B cell (primary cell): ENCODE data around the gene CERS5. TPM values are rescaled to one million over a fixed set of nuclear protein-coding genes. Genes with fewer than 3 reads are reported as not detected.

Source experiments
- ATAC-seq: fragments of 200-7000 bp; cut with Tn5 transposase; one replicate; pipeline ENCODE4 v1.10.0; 2021; ENCODE audit warnings: low read depth, mild to moderate bottlenecking, moderate number of reproducible peaks, moderate library complexity
- CTCF ChIA-PET: fragments of 350-600 bp; sonication (Branson Sonifier 250); formaldehyde crosslinking; loops from one replicate; lab custom pipeline; 2021; ENCODE audit warnings: antibody characterized with exemption, inconsistent platforms; lab: Charles Lee
- POLR2A ChIA-PET: fragments of 350-600 bp; sonication (Branson Sonifier 250); formaldehyde crosslinking; loops from one replicate; lab custom pipeline; 2021; ENCODE audit warnings: antibody characterized with exemption; lab: Charles Lee
- DNase-seq: peaks from one replicate; pipeline ENCODE4 v3.0.0; 2013
- H2AFZ ChIP-seq: 2 replicates; pipeline ENCODE4 v1.6.1; 2012; ENCODE audit warnings: mild to moderate bottlenecking, low read depth, low read length; ENCODE audit not compliant: insufficient read depth, poor library complexity, severe bottlenecking
- H3K27ac ChIP-seq, 2 donors: 1 replicate in 1 of 2; 2 replicates in 1 of 2; pipeline ENCODE4 v1.5.1; 2012 to 2013; ENCODE audit warnings: low read length in 2 of 2, mild to moderate bottlenecking in 2 of 2, moderate library complexity in 1 of 2
- H3K27me3 ChIP-seq, 4 experiments: fragments of 200-600 bp in 1 of 4; sonication (generic) in 1 of 4; replicated peaks in 1 of 4; 1 replicate in 2 of 4; 2 replicates in 2 of 4; pipeline versions ENCODE4 v1.6.1 to v1.7.0; 2013 to 2016; ENCODE audit warnings: low read length in 3 of 4, mild to moderate bottlenecking in 2 of 4, mixed read lengths in 1 of 4, moderate library complexity in 1 of 4; ENCODE audit not compliant: insufficient read depth in 4 of 4, control insufficient read depth in 3 of 4; ENCODE audit errors: control extremely low read depth in 1 of 4
- H3K36me3 ChIP-seq, 2 experiments: replicated peaks in 1 of 2; 1 replicate in 1 of 2; 2 replicates in 1 of 2; pipeline versions ENCODE4 v1.6.1 to v1.7.1; 2013; ENCODE audit warnings: low read length in 1 of 2; ENCODE audit not compliant: insufficient read depth in 2 of 2, control insufficient read depth in 1 of 2; ENCODE audit errors: control extremely low read depth in 1 of 2, extremely low read depth in 1 of 2
- H3K4me1 ChIP-seq, 2 donors: fragments of 200-600 bp in 1 of 2; sonication (generic) in 1 of 2; 1 replicate in 1 of 2; 2 replicates in 1 of 2; pipeline versions ENCODE4 v1.5.1 to v1.6.1; 2013 to 2017; ENCODE audit warnings: low read length in 2 of 2; ENCODE audit not compliant: control insufficient read depth in 2 of 2, insufficient read depth in 2 of 2
- H3K4me2 ChIP-seq: replicated peaks from 2 replicates; pipeline ENCODE3; 2012; ENCODE audit warnings: mild to moderate bottlenecking, low read depth, low read length; ENCODE audit not compliant: poor library complexity, severe bottlenecking
- H3K4me3 ChIP-seq, 5 experiments: fragments of 200-600 bp in 1 of 5; sonication (generic) in 1 of 5; 1 replicate in 3 of 5; 2 replicates in 2 of 5; pipeline versions ENCODE4 v1.5.1 to v1.7.0; 2011 to 2016; ENCODE audit warnings: low read length in 4 of 5, mild to moderate bottlenecking in 4 of 5, low read depth in 2 of 5, control low read depth in 1 of 5, moderate library complexity in 1 of 5; ENCODE audit not compliant: insufficient read depth in 1 of 5; ENCODE audit errors: control extremely low read depth in 1 of 5, extremely low read depth in 1 of 5
- H3K79me2 ChIP-seq: fragments of 200-600 bp; sonication (generic); one replicate; pipeline ENCODE4 v1.6.0; 2016; ENCODE audit warnings: low read length; ENCODE audit not compliant: control insufficient read depth, insufficient read depth
- H3K9ac ChIP-seq: fragments of 200-600 bp; sonication (generic); 2 replicates; pipeline ENCODE4 v1.6.1; 2017; ENCODE audit warnings: mild to moderate bottlenecking, low read length, moderate library complexity
- H3K9me3 ChIP-seq, 3 donors: one replicate each; pipeline versions ENCODE4 v1.6.1 to v1.7.1; 2013; ENCODE audit warnings: low read length in 2 of 3; ENCODE audit not compliant: control insufficient read depth in 2 of 3, insufficient read depth in 1 of 3; ENCODE audit errors: control extremely low read depth in 1 of 3
- H4K20me1 ChIP-seq: 2 replicates; pipeline ENCODE4 v1.6.0; 2012; ENCODE audit warnings: mild to moderate bottlenecking, low read length; ENCODE audit not compliant: insufficient read depth, control insufficient read depth, poor library complexity, severe bottlenecking
- H3K27ac Mint-ChIP-seq: one replicate; pipeline ENCODE4 v1.8.0; 2021; ENCODE audit warnings: mixed read lengths
- H3K27me3 Mint-ChIP-seq: one replicate; pipeline ENCODE4 v1.8.0; 2021; ENCODE audit warnings: mixed read lengths
- H3K4me1 Mint-ChIP-seq: one replicate; pipeline ENCODE4 v1.8.0; 2021; ENCODE audit warnings: mixed read lengths
- H3K4me3 Mint-ChIP-seq: one replicate; pipeline ENCODE4 v1.8.0; 2021; ENCODE audit warnings: mixed read lengths
- H3K9me3 Mint-ChIP-seq: one replicate; pipeline ENCODE4 v1.8.0; 2022; ENCODE audit warnings: mixed read lengths; ENCODE audit not compliant: insufficient read depth
- CTCF ChIP-seq: fragments of 200-600 bp; IDR thresholded peaks from one replicate; pipeline ENCODE4 v1.8.0; 2022; ENCODE audit warnings: antibody characterized with exemption, mild to moderate bottlenecking
- EZH2 ChIP-seq: IDR thresholded peaks from 2 replicates; pipeline ENCODE4 v1.6.1; 2012; ENCODE audit warnings: borderline replicate concordance, low read depth, mild to moderate bottlenecking, moderate library complexity, low read length; ENCODE audit not compliant: insufficient read depth, poor library complexity, severe bottlenecking
- WGBS: methylation state at CpG from one replicate; pipeline ENCODE4 v1.1.5; 2013; ENCODE audit warnings: missing lambda C conversion rate; ENCODE audit not compliant: insufficient coverage; 5-methylcytosine and 5-hydroxymethylcytosine counted together
- intact Hi-C: fragments of 100-400 bp; cut with micrococcal nuclease; formaldehyde crosslinking; loops from one replicate; pipeline ENCODE4 v1.10.0; 2022
- polyA plus RNA-seq: library from polyadenylated mRNA; depleted of rRNA; stranded (reverse); fragments of >200 nt; gene quantifications from 2 replicates; pipeline ENCODE4 v1.2.3, GENCODE V29; 2012
- total RNA-seq, 2 donors: library from RNA; stranded (reverse); fragments of 120-200 nt in 1 of 2; gene quantifications; 1 replicate in 1 of 2; 2 replicates in 1 of 2; pipeline versions ENCODE4 v1.2.3 to v1.2.4, GENCODE V29; 2013 to 2022

CERS5 gene
- total and polyA plus RNA-seq, 2 donors (not counting 1 experiment from before 2014, with no cell fraction given), result 32.3 to 72.0 TPM

- Histone ChIP-seq H3K36me3 (no peaks in the 10 kb centered on the region), H2AFZ (no peak overlapping the region), H4K20me1 (no peaks in the 10 kb centered on the region), H3K4me1 (peaks cover 10 to 14% of the 10 kb centered on the region in 2 donors), H3K27me3 (no peaks in the 10 kb centered on the region), H3K4me2 (no peak overlapping the region), H3K27ac (no peak overlapping the region), H3K9ac (no peak overlapping the region), H3K4me3 (no peak overlapping the region), H3K9me3 (no peaks in the 10 kb centered on the region), H3K79me2 (no peaks in the 10 kb centered on the region)
- no peak for ATAC-seq
- no peaks in the 10 kb centered on the region for H3K27me3 Mint-ChIP-seq
- TF ChIP-seq CTCF (no peak), EZH2 (no peak)
- no peaks in the 10 kb centered on the region for H3K9me3 Mint-ChIP-seq
- H3K4me3 Mint-ChIP-seq, result no peak overlapping the region
- no peak overlapping the region for H3K27ac Mint-ChIP-seq
- ChIA-PET CTCF (no interaction called here), POLR2A (no interaction called here)
- H3K4me1 Mint-ChIP-seq, result peaks cover 10% of the 10 kb centered on the region
- WGBS, result 97% methylated on average over 4 of the region's 4 CpGs
- no peak for DNase-seq
- intact Hi-C loops, result no loop called here
Observed at GRCh38 chr12:50192236-50192635, 25.1 kb upstream of the CERS5 start.

GRCh38 chr12:50190859-50191258, 23.7 kb upstream of the CERS5 start:
- intact Hi-C loops, result no loop called here
- Histone ChIP-seq H3K4me3 (no peak overlapping the region), H2AFZ (no peak overlapping the region), H4K20me1 (no peaks in the 10 kb centered on the region), H3K27ac (no peak overlapping the region), H3K9me3 (no peaks in the 10 kb centered on the region), H3K27me3 (no peaks in the 10 kb centered on the region), H3K4me1 (peaks cover 10 to 14% of the 10 kb centered on the region in 2 donors), H3K36me3 (no peaks in the 10 kb centered on the region), H3K9ac (no peak overlapping the region), H3K79me2 (no peaks in the 10 kb centered on the region), H3K4me2 (no peak overlapping the region)
- CTCF ChIA-PET, result interaction anchor here (0.9 to 1.1 kb wide), 2 partner anchors 13 to 15 kb away, joined by 3 to 5 read pairs; no protein-coding TSS in a partner anchor
- Mint-ChIP-seq H3K4me3 (no peak overlapping the region), H3K9me3 (no peaks in the 10 kb centered on the region), H3K27ac (no peak overlapping the region), H3K27me3 (no peaks in the 10 kb centered on the region), H3K4me1 (peaks cover 10% of the 10 kb centered on the region)
- DNase-seq, result no peak
- TF ChIP-seq EZH2 (no peak), CTCF (no peak)
- ATAC-seq, result no peak
- 100% methylated on average over 1 of the region's 1 CpG for WGBS
- POLR2A ChIA-PET, result no interaction called here
